ENCODE measurements around the gene ANKRD2. TPM values are rescaled to one million over a fixed set of nuclear protein-coding genes. Genes with fewer than 3 reads are reported as not detected.
"Not testable (repeated sequence)": the region's sequence is repeated elsewhere in the genome, so short reads cannot be mapped to it uniquely, and the experiment has no call there.

Gene ANKRD2
- 1,000 to 10,000 TPM; 1,055 to 3,522 (median 2,378) TPM for total RNA-seq
- 1,000 to 10,000 TPM in 2 of 3 donors, 100 to 1,000 TPM in 1; 254 to 5,473 (median 1,117) TPM for polyA plus RNA-seq
- long read RNA-seq, donor 1, transcript ANKRD2-202 (9 exons, 1,449 nt): major isoform, 142 of 207 reads
- long read RNA-seq, donor 1, partial matches to known transcripts: 51 of 207 reads
- long read RNA-seq, donor 1, other reads (novel, unspliced or antisense): 14 of 207 reads
- long read RNA-seq, donor 2, transcript ANKRD2-202 (9 exons, 1,449 nt): major isoform, 750 of 1,081 reads
- long read RNA-seq, donor 2, partial matches to known transcripts: 223 of 1,081 reads
- long read RNA-seq, donor 2, other reads (novel, unspliced or antisense): 107 of 1,081 reads

GRCh38 chr10:97572214-97572989 is at the start of gene ANKRD2:
ANKRD2 (plus strand) TSS chr10:97572779; CDS start chr10:97572789, 10 bp downstream.
- 38 to 48% (median 42%) methylated on average over 15 to 16 of the region's 16 CpGs for WGBS, 3 donors
- peaks cover 53% of the 10 kb centered on the region for H3K4me1 ChIP-seq
- peak; percentile 57 to 70 (median 58) for ATAC-seq
- H3K9me3 ChIP-seq: no peaks in the 10 kb centered on the region
- intact Hi-C loops (cut with DNase I): loop anchor here (1.0 to 5.0 kb wide), 2 partner anchors 35 to 40 kb away; no protein-coding TSS in a partner anchor
- peaks cover 0 to 25% of the 10 kb centered on the region in 2 donors for H3K36me3 ChIP-seq (ENCODE audit: insufficient read depth in 1 of 2, low read depth in 1 of 2)
- H3K27ac ChIP-seq: peak within 1 kb of the TSS; percentile 89
- DNase-seq: peak; percentile 87 to 93
- no peaks in the 10 kb centered on the region for H3K27me3 ChIP-seq (ENCODE audit: insufficient read depth in 3 of 3, low read length in 2 of 3)
- peak within 1 kb of the TSS; percentile 66 for H3K4me3 ChIP-seq
- TF ChIP-seq, protein P1, sequence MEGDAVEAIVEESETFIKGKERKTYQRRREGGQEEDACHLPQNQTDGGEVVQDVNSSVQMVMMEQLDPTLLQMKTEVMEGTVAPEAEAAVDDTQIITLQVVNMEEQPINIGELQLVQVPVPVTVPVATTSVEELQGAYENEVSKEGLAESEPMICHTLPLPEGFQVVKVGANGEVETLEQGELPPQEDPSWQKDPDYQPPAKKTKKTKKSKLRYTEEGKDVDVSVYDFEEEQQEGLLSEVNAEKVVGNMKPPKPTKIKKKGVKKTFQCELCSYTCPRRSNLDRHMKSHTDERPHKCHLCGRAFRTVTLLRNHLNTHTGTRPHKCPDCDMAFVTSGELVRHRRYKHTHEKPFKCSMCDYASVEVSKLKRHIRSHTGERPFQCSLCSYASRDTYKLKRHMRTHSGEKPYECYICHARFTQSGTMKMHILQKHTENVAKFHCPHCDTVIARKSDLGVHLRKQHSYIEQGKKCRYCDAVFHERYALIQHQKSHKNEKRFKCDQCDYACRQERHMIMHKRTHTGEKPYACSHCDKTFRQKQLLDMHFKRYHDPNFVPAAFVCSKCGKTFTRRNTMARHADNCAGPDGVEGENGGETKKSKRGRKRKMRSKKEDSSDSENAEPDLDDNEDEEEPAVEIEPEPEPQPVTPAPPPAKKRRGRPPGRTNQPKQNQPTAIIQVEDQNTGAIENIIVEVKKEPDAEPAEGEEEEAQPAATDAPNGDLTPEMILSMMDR (IDR thresholded peaks at IDR 0.05): peak; percentile 84

DNA sequence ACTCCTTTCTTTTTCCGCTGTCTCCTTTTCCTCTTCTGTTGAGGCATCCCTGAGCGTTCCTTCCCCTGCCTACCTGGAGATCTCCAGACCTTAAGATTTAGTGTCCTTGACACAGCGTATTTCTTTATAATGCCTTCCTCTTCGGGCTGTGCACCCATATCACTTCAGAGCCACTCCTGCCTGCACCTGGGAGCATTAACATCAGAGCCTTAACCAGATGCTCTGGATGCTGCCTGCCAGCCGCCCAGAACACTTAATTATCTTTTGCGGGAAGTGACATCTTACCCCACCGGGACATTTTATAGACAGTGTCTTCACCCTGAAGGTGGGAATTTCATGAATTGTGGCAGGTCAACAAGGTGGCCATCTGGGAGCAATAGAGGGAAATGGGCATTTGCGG is 49.6 kb upstream of the ANKRD2 start:
- H3K4me3 ChIP-seq: no peak overlapping the region
- H3K27ac ChIP-seq: no peak overlapping the region
- no peaks in the 10 kb centered on the region for H3K9me3 ChIP-seq
- intact Hi-C loops (cut with DNase I): no loop called here
- 88 to 94% (median 92%) methylated on average over 8 of the region's 8 CpGs for WGBS, 3 donors
- no peak for ATAC-seq
- H3K27me3 ChIP-seq (ENCODE audit: insufficient read depth in 3 of 3, low read length in 2 of 3): no peaks in the 10 kb centered on the region
- no peak for DNase-seq
- TF ChIP-seq, protein P1 (IDR thresholded peaks at IDR 0.05): no peak
- no peaks in the 10 kb centered on the region for H3K36me3 ChIP-seq (ENCODE audit: insufficient read depth in 1 of 2, low read depth in 1 of 2)
- peaks cover 35% of the 10 kb centered on the region for H3K4me1 ChIP-seq

DNA sequence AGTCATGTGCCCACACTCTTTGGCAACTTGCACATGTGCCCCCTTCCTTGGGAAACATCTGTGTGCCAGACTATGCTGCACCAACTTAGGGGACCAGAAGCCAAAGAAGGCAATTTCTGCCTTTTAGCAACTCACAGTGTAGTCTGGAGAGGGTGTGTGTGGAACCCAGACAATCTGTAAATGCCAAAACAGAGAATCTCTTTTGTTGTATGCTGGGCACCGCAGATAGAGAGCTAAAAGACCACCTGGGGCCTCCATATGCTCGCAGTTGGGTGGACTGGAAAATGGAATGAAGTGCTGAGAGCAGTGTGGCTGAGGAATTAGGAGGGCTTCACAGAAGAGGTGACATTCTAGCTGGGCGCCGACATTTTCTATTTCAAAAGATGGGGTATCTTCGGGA is 47.5 kb upstream of the ANKRD2 start:
- TF ChIP-seq, protein P1 (IDR thresholded peaks at IDR 0.05): no peak
- ATAC-seq: no peak

DNA sequence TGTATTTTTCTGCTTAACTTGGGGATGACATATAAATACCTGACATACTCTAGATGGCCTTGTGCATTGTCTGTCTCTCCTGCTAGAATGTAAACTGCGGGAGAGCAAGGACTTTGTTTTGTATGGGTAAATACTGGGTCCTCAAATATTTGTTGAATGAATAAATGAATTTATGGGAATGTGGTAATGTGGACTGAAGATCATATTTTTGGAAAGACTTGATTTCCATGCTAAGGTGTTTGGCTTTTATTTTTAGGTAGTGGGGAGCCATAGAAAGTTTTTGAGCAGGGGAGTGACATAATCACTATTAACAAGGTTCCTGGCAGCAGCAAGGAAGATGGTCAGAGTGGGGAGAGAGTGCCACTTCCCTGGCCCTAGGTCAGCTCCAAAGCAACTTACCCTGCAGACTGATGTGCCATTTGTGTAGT is 46.9 kb upstream of the ANKRD2 start:
- TF ChIP-seq, protein P1 (IDR thresholded peaks at IDR 0.05): no peak
- no peak overlapping the region for H3K27ac ChIP-seq
- ATAC-seq (no peak), DNase-seq (no peak)
- WGBS, 3 donors: 99 to 100% (median 100%) methylated on average over 1 of the region's 1 CpG
- intact Hi-C loops (cut with DNase I): no loop called here
- H3K36me3 ChIP-seq (ENCODE audit: insufficient read depth in 1 of 2, low read depth in 1 of 2): no peaks in the 10 kb centered on the region
- H3K9me3 ChIP-seq: no peaks in the 10 kb centered on the region
- no peaks in the 10 kb centered on the region for H3K27me3 ChIP-seq (ENCODE audit: insufficient read depth in 3 of 3, low read length in 2 of 3)
- no peak overlapping the region for H3K4me3 ChIP-seq
- H3K4me1 ChIP-seq: peaks cover 21% of the 10 kb centered on the region

More for the DNA sequence above, 47.5 kb upstream of the ANKRD2 start:
- H3K4me1 ChIP-seq: peaks cover 24% of the 10 kb centered on the region
- intact Hi-C loops (cut with DNase I): no loop called here
- 89 to 93% (median 91%) methylated on average over 5 of the region's 5 CpGs for WGBS, 3 donors
- no peaks in the 10 kb centered on the region for H3K36me3 ChIP-seq (ENCODE audit: insufficient read depth in 1 of 2, low read depth in 1 of 2)
- DNase-seq: no peak
- H3K27me3 ChIP-seq (ENCODE audit: insufficient read depth in 3 of 3, low read length in 2 of 3): no peaks in the 10 kb centered on the region
- H3K4me3 ChIP-seq: no peak overlapping the region
- no peaks in the 10 kb centered on the region for H3K9me3 ChIP-seq
- H3K27ac ChIP-seq: no peak overlapping the region

DNA sequence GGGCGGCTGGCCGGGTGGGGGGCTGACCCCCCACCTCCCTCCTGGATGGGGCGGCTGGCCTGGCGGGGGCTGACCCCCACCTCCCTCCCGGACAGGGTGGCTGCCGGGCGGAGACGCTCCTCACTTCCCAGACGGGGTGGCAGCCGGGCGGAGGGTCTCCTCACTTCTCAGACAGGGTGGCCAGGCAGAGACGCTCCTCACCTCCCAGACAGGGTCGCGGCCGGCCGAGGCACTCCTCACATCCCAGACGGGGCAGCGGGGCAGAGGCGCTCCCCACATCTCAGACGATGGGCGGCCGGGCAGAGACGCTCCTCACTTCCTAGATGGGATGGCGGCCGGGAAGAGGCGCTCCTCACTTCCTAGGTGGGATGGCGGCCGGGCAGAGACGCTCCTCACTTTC is 43.7 kb upstream of the ANKRD2 start:
- WGBS, 3 donors: 94 to 99% (median 97%) methylated on average over 9 to 21 of the region's 29 CpGs
- not testable (repeated sequence) for DNase-seq, ATAC-seq

More for the DNA sequence above, 43.7 kb upstream of the ANKRD2 start:
- intact Hi-C loops (cut with DNase I); H3K27me3 ChIP-seq (ENCODE audit: insufficient read depth in 3 of 3, low read length in 2 of 3); H3K4me3 ChIP-seq; H3K9me3 ChIP-seq; H3K4me1 ChIP-seq; H3K27ac ChIP-seq; H3K36me3 ChIP-seq (ENCODE audit: insufficient read depth in 1 of 2, low read depth in 1 of 2): not testable (repeated sequence)
